ENCODE data around the gene B3GALT6.

Gene B3GALT6

DNA sequence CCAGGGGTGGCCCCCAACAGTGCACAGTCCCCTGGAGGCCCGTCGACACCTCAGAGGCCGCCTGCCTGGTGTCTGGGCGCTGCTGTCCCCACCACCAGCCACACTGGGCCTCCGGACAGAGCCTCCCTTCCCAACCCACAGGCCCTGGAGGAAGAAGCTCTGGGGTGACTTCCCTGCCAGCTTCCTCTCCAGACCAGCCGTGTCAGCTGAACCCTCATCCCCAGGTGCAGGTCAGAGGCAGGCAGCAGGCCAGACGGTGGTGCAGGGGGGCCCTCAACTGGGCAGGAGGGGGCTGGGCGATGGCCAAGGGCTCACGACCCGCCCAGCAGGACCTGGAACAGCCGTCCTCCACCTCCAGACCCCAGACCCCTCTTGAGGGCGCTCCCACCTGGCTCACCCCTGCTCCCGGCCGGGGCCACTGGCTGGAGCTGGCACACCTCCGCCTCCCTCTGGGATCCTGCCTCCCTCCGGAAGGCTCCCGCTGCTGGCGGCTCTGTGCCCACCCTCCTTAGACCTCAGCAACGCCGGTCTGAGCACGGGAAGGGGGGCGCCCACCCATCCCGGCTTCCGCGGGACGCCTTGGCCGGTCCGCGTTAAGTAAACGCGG, 26.2 kb upstream of the B3GALT6 start:
- no peak for DNase-seq
- TF ChIP-seq, protein P1, sequence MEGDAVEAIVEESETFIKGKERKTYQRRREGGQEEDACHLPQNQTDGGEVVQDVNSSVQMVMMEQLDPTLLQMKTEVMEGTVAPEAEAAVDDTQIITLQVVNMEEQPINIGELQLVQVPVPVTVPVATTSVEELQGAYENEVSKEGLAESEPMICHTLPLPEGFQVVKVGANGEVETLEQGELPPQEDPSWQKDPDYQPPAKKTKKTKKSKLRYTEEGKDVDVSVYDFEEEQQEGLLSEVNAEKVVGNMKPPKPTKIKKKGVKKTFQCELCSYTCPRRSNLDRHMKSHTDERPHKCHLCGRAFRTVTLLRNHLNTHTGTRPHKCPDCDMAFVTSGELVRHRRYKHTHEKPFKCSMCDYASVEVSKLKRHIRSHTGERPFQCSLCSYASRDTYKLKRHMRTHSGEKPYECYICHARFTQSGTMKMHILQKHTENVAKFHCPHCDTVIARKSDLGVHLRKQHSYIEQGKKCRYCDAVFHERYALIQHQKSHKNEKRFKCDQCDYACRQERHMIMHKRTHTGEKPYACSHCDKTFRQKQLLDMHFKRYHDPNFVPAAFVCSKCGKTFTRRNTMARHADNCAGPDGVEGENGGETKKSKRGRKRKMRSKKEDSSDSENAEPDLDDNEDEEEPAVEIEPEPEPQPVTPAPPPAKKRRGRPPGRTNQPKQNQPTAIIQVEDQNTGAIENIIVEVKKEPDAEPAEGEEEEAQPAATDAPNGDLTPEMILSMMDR (IDR thresholded peaks at IDR 0.05; ENCODE audit: low read depth, low read length, missing control alignments): no peak
- peaks cover 20% of the 10 kb centered on the region for H3K27me3 ChIP-seq (replicated peaks)
- in situ Hi-C loops (cut with HindIII; ENCODE audit: low pct_ligation_motif_present, low sequenced_read_pairs): no loop called here
- no peak overlapping the region for H3K4me3 ChIP-seq (ENCODE audit: low read depth, low read length)
- no peak overlapping the region for H3K27ac ChIP-seq
- no peaks in the 10 kb centered on the region for H3K36me3 ChIP-seq (replicated peaks)

DNA sequence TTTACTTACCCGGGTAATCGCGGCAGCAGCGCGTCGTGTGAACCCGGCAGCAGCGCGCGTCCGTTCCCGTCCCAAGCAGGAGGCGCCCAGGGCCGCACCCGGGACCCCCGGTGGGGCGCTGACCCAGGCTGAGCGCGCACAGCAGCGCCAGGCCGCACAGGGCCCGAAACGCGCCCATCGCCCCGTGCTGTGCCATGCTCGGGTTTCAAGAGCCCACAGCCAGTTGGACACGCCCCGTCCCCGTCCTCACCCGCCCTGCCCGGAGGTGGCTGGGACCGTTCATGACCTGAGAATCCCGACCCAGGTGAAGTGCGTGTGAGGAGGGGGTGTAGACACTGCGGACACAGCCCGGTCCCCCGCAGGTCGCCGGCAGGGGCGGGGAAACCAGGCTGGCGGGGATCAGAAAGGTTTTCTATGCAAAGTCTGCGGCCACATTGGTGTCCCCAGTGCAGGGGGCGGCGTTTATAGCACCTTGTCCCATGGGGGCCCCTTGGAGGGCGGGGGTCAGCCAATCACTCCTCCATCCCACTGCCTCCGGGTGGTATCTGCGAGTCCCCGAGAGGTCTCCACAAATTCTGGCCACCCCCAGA, 25.6 kb upstream of the B3GALT6 start, which contains the start of gene TNFRSF18:
Gene TNFRSF18, minus strand, starts transcription at position 217 of the 590 bp plus-strand sequence. Its CDS starts 21 bp downstream, at position 196.
- H3K27ac ChIP-seq: no peak within 1 kb of the TSS
- H3K36me3 ChIP-seq (replicated peaks): no peaks in the 10 kb centered on the region
- in situ Hi-C loops (cut with HindIII; ENCODE audit: low pct_ligation_motif_present, low sequenced_read_pairs): no loop called here
- H3K4me3 ChIP-seq (ENCODE audit: low read depth, low read length): no peak within 1 kb of the TSS
- TF ChIP-seq, protein P1 (IDR thresholded peaks at IDR 0.05; ENCODE audit: low read depth, low read length, missing control alignments): no peak
- DNase-seq: no peak
- peaks cover 20% of the 10 kb centered on the region for H3K27me3 ChIP-seq (replicated peaks)

DNA sequence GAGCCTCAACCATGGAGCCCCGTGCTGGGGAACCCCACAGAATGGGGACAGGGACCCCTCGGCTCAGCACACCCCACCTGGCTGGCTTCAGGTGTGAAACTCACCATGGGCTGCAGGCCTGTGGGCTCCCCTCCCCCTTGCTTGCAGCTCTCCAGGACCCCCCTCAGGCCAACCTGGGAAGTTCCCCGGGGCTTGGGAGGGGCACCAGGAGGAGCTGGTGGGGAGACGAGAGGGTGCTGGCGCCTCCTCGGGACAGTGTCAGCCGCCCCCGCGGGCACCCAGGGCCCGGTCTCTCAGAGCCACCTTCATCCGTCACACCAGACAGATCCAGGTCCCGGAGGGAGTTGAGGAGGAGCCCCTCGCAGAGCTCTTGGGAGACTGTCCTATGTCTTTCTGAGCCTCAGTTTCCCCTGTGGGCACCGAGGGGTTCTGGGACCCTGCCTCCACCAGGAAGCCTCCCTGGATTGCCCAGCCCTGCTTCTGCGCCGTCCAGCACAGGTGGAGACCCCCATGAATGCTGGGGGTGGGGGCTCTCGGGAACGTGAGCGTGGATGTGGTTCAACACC, 25.0 kb upstream of the B3GALT6 start:
- Histone ChIP-seq H3K4me3 (ENCODE audit: low read depth, low read length) (no peak overlapping the region), H3K36me3 (replicated peaks) (no peaks in the 10 kb centered on the region), H3K27me3 (replicated peaks) (peaks cover 20% of the 10 kb centered on the region), H3K27ac (no peak overlapping the region)
- in situ Hi-C loops (cut with HindIII; ENCODE audit: low pct_ligation_motif_present, low sequenced_read_pairs): no loop called here
- DNase-seq: no peak
- TF ChIP-seq, protein P1 (IDR thresholded peaks at IDR 0.05; ENCODE audit: low read depth, low read length, missing control alignments): peak; percentile 5

DNA sequence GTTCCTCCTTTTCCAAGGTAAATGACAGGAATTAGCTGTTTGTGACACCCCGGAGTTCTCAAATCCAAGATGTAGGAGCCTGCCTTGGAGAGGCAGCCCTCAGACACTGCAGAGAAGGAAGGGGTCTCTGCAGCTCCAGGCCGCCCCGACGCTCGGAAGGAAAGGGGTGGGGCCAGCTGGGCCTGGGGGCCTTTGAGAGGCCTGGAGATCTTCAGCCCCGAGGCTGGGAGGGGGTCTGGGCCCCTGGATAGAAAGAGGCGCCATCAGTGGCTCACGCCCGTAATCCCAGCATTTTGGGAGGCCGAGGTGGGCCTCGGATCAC, 24.5 kb upstream of the B3GALT6 start:
- in situ Hi-C loops (cut with HindIII; ENCODE audit: low pct_ligation_motif_present, low sequenced_read_pairs): no loop called here
- no peaks in the 10 kb centered on the region for H3K36me3 ChIP-seq (replicated peaks)
- DNase-seq: no peak
- TF ChIP-seq, protein P1 (IDR thresholded peaks at IDR 0.05; ENCODE audit: low read depth, low read length, missing control alignments): no peak
- H3K27ac ChIP-seq: no peak overlapping the region
- H3K4me3 ChIP-seq (ENCODE audit: low read depth, low read length): no peak overlapping the region
- peaks cover 20% of the 10 kb centered on the region for H3K27me3 ChIP-seq (replicated peaks)

DNA sequence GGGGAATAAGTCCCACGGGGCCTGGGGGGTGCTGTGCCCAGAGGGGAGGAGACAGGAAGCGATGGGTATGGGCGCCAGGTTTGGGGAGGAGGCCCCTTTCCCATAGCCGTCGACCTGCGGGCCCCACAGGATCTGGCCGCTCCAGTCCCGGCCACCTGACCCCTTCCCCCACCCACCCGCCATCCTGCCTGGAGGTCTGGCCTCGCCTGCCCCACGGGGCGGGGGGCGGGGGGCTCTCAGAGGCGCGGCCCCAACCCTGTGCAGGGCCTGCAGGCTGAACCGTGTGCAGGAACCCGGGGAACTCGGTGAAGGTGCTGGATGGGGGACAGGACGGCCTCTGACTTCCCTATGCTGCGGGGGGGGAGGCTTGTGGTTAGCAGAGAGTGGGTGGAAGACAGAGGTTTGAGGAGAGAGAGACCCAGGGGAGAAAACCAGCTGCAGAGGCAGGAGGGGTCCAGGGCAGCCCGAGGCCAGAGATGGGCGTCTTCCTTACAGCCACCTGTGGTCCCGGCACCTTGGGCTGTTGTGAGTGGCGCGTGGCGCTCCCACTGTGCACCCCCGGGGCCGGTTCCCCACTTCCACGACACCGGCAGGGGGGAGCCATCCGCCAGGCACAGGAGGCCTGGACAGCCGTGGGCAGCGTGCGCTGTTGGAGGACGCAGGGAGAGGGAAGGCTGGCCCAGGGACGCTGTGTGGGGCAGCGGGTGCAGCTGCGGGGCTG, 23.2 kb upstream of the B3GALT6 start:
- no peak for DNase-seq
- Histone ChIP-seq H3K27me3 (replicated peaks) (peaks cover 13% of the 10 kb centered on the region), H3K27ac (no peak overlapping the region), H3K4me3 (ENCODE audit: low read depth, low read length) (no peak overlapping the region), H3K36me3 (replicated peaks) (no peaks in the 10 kb centered on the region)
- in situ Hi-C loops (cut with HindIII; ENCODE audit: low pct_ligation_motif_present, low sequenced_read_pairs): no loop called here
- TF ChIP-seq, protein P1 (IDR thresholded peaks at IDR 0.05; ENCODE audit: low read depth, low read length, missing control alignments): no peak
